ACC112 (cell line): ENCODE data around the gene TAS2R40.

Source experiments
- H2AFZ ChIP-seq: fragments of 200-600 bp; sonication (generic); one replicate; pipeline ENCODE4 v1.6.0; 2017; ENCODE audit warnings: antibody characterized with exemption, low read length; ENCODE audit not compliant: unreplicated experiment
- H3K27ac ChIP-seq: fragments of 200-600 bp; sonication (generic); 2 replicates; pipeline ENCODE4 v1.5.1; 2014; ENCODE audit warnings: low read depth, mild to moderate bottlenecking, antibody characterized with exemption, low read length, moderate library complexity
- H3K27me3 ChIP-seq: fragments of 200-600 bp; sonication (generic); 2 replicates; pipeline ENCODE4 v1.6.1; 2014; ENCODE audit warnings: mild to moderate bottlenecking, antibody characterized with exemption, low read length, moderate library complexity, mixed read lengths; ENCODE audit not compliant: insufficient read depth
- H3K36me3 ChIP-seq: fragments of 200-600 bp; sonication (generic); 2 replicates; pipeline ENCODE4 v1.6.1; 2016; ENCODE audit warnings: mild to moderate bottlenecking, antibody characterized with exemption, low read length, moderate library complexity, mixed read lengths; ENCODE audit not compliant: insufficient read depth
- H3K4me1 ChIP-seq: fragments of 200-600 bp; sonication (generic); one replicate; pipeline ENCODE4 v1.6.1; 2016; ENCODE audit warnings: low read length, mixed read lengths; ENCODE audit not compliant: insufficient read depth, unreplicated experiment, control insufficient read depth
- H3K4me3 ChIP-seq: fragments of 200-600 bp; sonication (generic); 2 replicates; pipeline ENCODE4 v1.5.1; 2014; ENCODE audit warnings: mild to moderate bottlenecking, low read depth, low read length
- H3K79me2 ChIP-seq: fragments of 200-600 bp; sonication (generic); one replicate; pipeline ENCODE4 v1.6.0; 2016; ENCODE audit warnings: low read length; ENCODE audit not compliant: control insufficient read depth, unreplicated experiment, insufficient read depth

The TAS2R40 gene

DNA sequence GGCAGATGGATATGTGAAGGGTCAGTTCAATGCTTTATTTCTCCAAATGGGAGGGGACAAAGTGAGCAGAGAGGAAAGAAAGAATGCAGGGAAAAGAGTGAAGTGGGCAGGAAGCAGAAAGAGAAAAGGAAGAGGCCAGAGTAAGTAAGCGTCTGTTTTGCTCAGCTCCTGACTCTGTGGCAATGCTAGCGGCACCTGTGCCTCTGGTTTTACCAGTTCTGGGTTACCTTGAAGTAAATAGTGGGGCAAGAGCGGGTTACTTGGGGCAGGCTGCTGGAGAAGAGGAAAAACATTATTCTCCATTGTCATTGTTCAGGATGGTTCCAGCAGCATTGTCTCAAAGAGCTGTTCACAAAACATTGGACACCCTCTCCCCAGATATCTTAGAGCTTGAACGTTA lies 1.9 kb downstream of the TAS2R40 start:
- H2AFZ ChIP-seq, result no peak overlapping the region
- H3K36me3 ChIP-seq, result no peaks in the 10 kb centered on the region
- H3K27ac ChIP-seq, result no peak overlapping the region
- H3K79me2 ChIP-seq, result no peaks in the 10 kb centered on the region
- H3K27me3 ChIP-seq, result peaks cover 31% of the 10 kb centered on the region
- no peak overlapping the region for H3K4me3 ChIP-seq
- peaks cover 1% of the 10 kb centered on the region for H3K4me1 ChIP-seq

DNA sequence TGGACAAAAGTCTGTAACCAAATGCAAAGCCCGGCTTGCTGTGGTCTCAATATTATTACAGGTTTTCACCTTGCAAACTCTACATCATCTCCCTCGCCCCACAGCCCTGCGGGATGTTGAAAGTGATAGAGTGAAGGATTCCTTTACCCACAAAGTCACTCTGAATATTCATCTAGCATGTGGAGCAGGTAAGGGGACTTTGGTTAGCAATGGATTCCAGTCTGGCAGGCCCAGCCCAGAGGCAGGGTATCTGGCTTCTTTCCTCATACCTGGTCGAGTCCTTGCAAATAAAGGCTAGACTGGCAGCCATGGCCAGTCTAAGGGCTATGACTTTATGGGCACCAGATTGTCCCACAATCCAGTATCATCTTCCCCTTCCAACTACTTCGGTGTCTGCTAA lies 3.2 kb downstream of the TAS2R40 start:
- no peaks in the 10 kb centered on the region for H3K36me3 ChIP-seq
- H3K4me3 ChIP-seq, result no peak overlapping the region
- no peak overlapping the region for H2AFZ ChIP-seq
- no peaks in the 10 kb centered on the region for H3K79me2 ChIP-seq
- peaks cover 7% of the 10 kb centered on the region for H3K4me1 ChIP-seq
- H3K27ac ChIP-seq, result no peak overlapping the region
- H3K27me3 ChIP-seq, result peaks cover 28% of the 10 kb centered on the region

DNA sequence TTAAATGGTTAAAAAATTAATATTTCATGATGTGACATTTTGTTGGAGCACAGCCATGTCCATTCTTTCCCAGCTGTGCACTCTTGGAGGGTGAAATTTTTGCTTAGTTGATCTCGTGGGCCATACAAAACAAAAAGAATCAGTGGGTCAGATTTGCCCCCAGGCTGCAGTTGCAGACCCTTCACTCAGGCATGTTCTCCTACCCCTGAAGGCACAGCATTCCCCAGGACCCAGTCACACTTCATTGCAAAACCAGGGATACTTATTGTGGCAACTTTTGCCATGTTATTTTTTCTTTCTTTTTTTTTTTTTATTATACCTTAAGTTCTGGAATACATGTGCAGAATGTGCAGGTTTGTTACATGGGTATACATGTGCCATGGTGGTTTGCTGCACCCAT lies 6.0 kb downstream of the TAS2R40 start:
- Histone ChIP-seq H3K4me1 (peaks cover 7% of the 10 kb centered on the region), H3K27me3 (peaks cover 17% of the 10 kb centered on the region), H3K4me3 (no peak overlapping the region), H3K79me2 (no peaks in the 10 kb centered on the region), H2AFZ (no peak overlapping the region), H3K27ac (no peak overlapping the region), H3K36me3 (no peaks in the 10 kb centered on the region)

DNA sequence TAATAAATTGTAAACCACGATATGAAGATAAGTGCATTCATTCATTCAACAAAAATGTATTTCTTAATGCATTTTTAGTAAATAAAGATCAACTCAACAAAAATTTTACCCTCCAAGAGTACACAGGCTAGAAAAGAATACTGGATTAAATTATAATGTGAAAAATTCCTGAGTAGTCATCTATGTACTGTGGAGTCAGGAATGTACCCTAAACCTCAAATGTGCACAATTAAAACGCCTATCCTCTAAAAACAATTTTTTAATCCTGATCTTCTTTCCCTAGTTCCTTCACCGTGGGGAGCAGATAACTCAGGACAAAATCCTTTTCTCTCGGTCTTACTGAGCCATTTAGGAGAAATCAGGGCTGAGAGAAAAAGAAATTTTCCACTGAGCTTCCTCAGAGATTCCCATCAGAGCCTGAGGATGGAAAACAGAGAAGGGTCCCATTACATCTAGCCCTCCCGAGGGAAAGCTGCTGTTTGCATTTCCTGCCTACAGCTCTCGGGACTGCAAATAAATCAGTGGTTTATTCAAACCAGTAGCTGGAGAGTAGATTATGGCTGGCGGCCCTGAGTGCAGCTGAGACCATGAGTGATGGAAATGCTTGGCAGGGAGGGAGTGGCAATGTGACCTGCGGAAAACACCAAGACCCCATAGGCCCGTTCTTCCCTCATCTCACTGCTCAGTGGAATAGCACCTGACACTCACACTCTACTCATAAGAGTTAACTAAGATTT lies 7.4 kb downstream of the TAS2R40 start:
- H3K4me3 ChIP-seq, result no peak overlapping the region
- H3K4me1 ChIP-seq, result peaks cover 7% of the 10 kb centered on the region
- 0 out of 2 replicates have a peak, but pooled peaks cover 5% of the 10 kb centered on the region for H3K27me3 ChIP-seq
- no peak overlapping the region for H3K27ac ChIP-seq
- H3K79me2 ChIP-seq, result no peaks in the 10 kb centered on the region
- no peaks in the 10 kb centered on the region for H3K36me3 ChIP-seq
- no peak overlapping the region for H2AFZ ChIP-seq

DNA sequence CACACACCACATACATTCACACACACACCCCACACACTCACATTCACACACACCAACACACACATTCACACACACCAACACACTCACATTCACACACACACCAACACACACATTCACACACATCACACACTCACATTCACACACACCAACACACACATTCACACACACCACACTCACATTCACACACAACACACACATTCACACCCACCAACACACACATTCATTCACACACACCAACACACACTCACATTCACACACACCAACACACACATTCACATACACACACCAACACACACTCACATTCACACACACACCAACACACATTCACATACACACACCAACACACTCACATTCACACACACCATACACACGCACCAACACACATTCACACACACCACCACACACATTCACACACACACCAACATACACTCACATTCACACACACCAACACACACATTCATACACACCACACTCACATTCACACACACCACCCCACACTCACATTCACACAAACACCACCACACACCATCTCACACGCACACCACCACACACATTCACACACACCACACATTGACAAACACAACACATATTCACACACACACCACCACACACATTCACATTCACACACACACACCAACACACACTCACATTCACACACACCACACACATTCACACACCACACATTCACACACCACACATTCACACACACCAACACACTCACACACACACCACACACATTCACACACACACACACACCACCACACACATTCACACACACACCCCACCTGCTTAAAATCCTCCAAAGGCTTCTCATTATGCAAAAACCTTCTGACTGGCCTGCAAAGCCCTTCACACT lies 9.0 kb downstream of the TAS2R40 start:
- peaks cover 7% of the 10 kb centered on the region for H3K4me1 ChIP-seq
- H3K36me3 ChIP-seq, result no peaks in the 10 kb centered on the region
- H3K27me3 ChIP-seq, result 0 out of 2 replicates have a peak, but pooled peaks cover 5% of the 10 kb centered on the region
- no peak overlapping the region for H3K4me3 ChIP-seq
- no peak overlapping the region for H3K27ac ChIP-seq
- no peak overlapping the region for H2AFZ ChIP-seq
- H3K79me2 ChIP-seq, result no peaks in the 10 kb centered on the region

DNA sequence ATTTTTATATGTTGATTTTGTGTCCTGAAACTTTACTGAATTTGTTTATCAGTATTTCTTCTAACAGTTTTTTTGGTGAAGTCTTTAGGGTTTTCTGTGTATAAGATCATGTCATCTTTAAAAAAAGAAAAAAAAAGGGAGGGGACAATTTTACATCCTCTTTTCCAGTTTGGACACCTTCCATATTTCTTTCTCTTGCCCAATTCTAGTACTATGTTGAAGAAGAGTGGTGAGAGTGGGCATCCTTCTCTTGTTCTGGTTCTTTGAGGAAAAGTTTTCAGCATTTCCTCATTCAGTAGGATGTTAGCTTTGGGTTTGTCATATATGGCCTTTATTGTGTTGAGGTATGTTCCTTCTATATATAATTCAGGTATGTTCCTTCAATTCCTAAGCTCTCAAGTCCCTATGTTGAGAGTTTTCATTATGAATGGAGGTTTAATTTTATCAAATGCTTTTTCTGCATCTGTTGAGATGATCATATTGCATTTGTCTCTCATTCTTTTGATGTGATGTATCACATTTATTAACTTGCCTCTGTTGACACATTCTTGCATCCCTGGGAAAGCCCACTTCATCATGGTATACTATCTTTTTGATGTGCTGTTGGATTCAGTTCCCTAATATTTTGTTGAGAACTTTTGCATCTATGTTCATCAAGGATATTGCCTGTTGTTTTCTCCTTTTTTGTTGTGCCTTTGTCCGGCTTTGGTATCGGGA lies 12.1 kb downstream of the TAS2R40 start:
- Histone ChIP-seq H3K27ac (no peak overlapping the region), H2AFZ (no peak overlapping the region), H3K4me1 (peaks cover 9% of the 10 kb centered on the region), H3K27me3 (0 out of 2 replicates have a peak, but pooled peaks cover 5% of the 10 kb centered on the region), H3K4me3 (no peak overlapping the region), H3K36me3 (no peaks in the 10 kb centered on the region), H3K79me2 (no peaks in the 10 kb centered on the region)

DNA sequence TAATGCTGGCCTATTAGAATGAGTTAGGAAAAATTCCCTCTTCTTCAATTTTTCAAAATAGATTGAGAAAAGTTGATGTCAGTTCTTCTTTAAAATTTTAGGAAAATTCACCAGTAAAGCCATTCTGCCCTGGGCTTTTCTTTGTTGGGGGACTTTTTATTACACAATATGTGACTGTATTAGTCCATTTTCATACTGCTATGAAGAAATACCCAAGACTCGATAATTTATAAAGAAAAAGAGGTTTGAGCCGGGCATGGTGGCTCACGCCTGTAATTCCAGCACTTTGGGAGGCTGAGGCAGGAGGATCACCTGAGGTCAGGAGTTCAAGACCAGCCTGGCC lies 12.7 kb downstream of the TAS2R40 start:
- no peak overlapping the region for H3K27ac ChIP-seq
- no peaks in the 10 kb centered on the region for H3K36me3 ChIP-seq
- 0 out of 2 replicates have a peak, but pooled peaks cover 5% of the 10 kb centered on the region for H3K27me3 ChIP-seq
- H3K79me2 ChIP-seq, result no peaks in the 10 kb centered on the region
- H2AFZ ChIP-seq, result no peak overlapping the region
- H3K4me3 ChIP-seq, result no peak overlapping the region
- peaks cover 10% of the 10 kb centered on the region for H3K4me1 ChIP-seq

DNA sequence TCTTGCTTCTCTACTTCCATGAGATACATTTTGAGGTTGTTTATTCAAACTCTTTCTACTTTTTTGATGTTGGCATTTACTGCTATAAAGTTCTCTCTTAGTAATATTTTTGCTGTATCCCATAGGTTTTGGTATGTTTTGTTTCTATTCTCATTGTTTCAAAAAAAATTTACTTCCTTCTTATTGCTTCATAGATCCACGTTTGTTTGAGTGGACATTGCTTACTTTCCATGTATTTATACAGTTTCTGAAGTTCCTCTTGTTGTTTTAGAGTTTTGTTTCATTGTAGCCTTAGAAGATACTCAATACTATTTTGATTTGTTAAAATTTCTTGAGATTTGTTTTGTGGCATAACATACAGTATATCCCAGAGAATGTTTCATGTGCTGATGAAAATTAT lies 13.7 kb downstream of the TAS2R40 start:
- no peaks in the 10 kb centered on the region for H3K79me2 ChIP-seq
- H2AFZ ChIP-seq, result no peak overlapping the region
- no peaks in the 10 kb centered on the region for H3K36me3 ChIP-seq
- no peak overlapping the region for H3K4me3 ChIP-seq
- peaks cover 20% of the 10 kb centered on the region for H3K4me1 ChIP-seq
- H3K27ac ChIP-seq, result no peak overlapping the region
- 0 out of 2 replicates have a peak, but pooled peaks cover 5% of the 10 kb centered on the region for H3K27me3 ChIP-seq

DNA sequence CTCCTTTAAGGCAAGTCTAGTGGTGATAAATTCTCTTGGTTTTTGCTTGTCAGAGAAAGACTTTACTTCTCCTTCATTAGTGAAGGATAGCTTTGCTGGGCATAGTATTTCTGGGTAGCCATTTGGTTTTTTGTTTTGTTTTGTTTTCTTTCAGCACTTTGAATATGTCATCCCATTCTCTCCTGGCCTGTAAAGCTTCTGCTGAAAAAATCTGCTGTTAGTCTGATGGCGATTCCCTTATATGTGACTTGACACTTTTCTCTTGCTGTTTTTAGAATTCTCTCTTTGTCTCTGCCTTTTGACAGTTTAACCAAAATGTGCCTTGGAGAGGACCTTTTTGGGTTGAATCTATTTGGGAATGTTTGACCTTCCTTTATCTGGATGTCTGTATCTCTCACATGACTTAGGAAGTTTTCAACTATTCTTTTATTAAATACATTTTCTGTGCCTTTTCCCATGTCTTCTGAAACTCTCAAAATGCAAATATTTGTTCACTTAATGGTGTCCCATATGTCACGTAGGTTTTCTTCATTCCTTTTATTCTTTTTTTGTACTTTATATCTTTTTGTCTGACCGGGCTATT lies 14.7 kb downstream of the TAS2R40 start:
- Histone ChIP-seq H3K4me1 (peaks cover 24% of the 10 kb centered on the region), H3K36me3 (no peaks in the 10 kb centered on the region), H3K79me2 (no peaks in the 10 kb centered on the region), H3K4me3 (no peak overlapping the region), H2AFZ (no peak overlapping the region), H3K27ac (no peak overlapping the region), H3K27me3 (0 out of 2 replicates have a peak, but pooled peaks cover 5% of the 10 kb centered on the region)

DNA sequence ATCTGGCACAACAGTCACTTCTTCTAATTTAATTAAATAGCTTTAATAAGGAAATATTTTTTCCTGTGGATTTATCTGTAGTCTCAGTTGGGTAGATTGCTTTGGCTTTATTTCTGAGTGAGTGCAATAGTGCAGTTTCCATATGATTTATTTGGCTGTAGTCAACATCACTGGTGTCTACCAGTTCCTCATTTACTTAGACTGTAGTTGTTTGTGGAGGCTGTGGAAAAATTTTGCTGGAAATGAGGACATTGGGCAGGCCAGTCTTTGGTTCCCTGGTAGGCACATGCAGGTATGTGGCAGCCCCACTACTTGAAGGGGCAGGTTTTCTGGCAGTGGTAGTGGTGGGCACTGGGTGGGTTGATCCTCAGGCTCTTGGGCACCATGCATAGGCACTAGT lies 15.5 kb downstream of the TAS2R40 start:
- no peak overlapping the region for H3K27ac ChIP-seq
- no peak overlapping the region for H2AFZ ChIP-seq
- H3K4me1 ChIP-seq, result peaks cover 24% of the 10 kb centered on the region
- H3K79me2 ChIP-seq, result no peaks in the 10 kb centered on the region
- no peak overlapping the region for H3K4me3 ChIP-seq
- H3K36me3 ChIP-seq, result no peaks in the 10 kb centered on the region
- 0 out of 2 replicates have a peak, but pooled peaks cover 5% of the 10 kb centered on the region for H3K27me3 ChIP-seq
